BJ (cell line): ENCODE measurements around the gene ATG2A. TPM values are rescaled to one million over a fixed set of nuclear protein-coding genes. Genes with fewer than 3 reads are reported as not detected.

Source experiments
- CTCF ChIA-PET: fragments of 350-600 bp; formaldehyde crosslinking; extraction: SDS; loops from one replicate; lab custom pipeline; 2021; ENCODE audit warnings: antibody characterized with exemption, inconsistent platforms; lab: Yijun Ruan, JAX
- POLR2A ChIA-PET: fragments of 300-600 bp; sonication (Branson Sonifier 250); formaldehyde crosslinking; extraction: SDS; loops from one replicate; lab custom pipeline; 2021; ENCODE audit warnings: antibody characterized with exemption; lab: Charles Lee
- DNase-seq: peaks from one replicate; pipeline ENCODE4 v3.0.0-alpha.2; 2011; ENCODE audit warnings: low read depth
- H3K27me3 ChIP-seq: 2 replicates; pipeline ENCODE4 v1.6.0; 2011; ENCODE audit warnings: low read length; ENCODE audit not compliant: control insufficient read depth, insufficient read depth
- H3K36me3 ChIP-seq: 2 replicates; pipeline ENCODE4 v1.5.1; 2011; ENCODE audit warnings: low read length; ENCODE audit not compliant: control insufficient read depth, insufficient read depth
- H3K4me3 ChIP-seq: 2 replicates; pipeline ENCODE4 v1.5.1; 2011; ENCODE audit warnings: low read depth, mild to moderate bottlenecking, control low read depth, low read length
- polyA plus RNA-seq: library from polyadenylated mRNA; depleted of rRNA; stranded (reverse); fragments of >200 nt; gene quantifications from 2 replicates; pipeline ENCODE4 v1.2.3, GENCODE V29; 2011
- TF ChIP-seq, protein P1 (sequence below): IDR thresholded peaks from 2 replicates; pipeline ENCODE4 v1.5.1; 2011; ENCODE audit warnings: low read depth, mild to moderate bottlenecking, control low read depth, inconsistent platforms, low read length, moderate library complexity; ENCODE audit not compliant: insufficient read depth

The ATG2A gene
- polyA plus RNA-seq, 1 experiment, result 7.0 TPM

DNA sequence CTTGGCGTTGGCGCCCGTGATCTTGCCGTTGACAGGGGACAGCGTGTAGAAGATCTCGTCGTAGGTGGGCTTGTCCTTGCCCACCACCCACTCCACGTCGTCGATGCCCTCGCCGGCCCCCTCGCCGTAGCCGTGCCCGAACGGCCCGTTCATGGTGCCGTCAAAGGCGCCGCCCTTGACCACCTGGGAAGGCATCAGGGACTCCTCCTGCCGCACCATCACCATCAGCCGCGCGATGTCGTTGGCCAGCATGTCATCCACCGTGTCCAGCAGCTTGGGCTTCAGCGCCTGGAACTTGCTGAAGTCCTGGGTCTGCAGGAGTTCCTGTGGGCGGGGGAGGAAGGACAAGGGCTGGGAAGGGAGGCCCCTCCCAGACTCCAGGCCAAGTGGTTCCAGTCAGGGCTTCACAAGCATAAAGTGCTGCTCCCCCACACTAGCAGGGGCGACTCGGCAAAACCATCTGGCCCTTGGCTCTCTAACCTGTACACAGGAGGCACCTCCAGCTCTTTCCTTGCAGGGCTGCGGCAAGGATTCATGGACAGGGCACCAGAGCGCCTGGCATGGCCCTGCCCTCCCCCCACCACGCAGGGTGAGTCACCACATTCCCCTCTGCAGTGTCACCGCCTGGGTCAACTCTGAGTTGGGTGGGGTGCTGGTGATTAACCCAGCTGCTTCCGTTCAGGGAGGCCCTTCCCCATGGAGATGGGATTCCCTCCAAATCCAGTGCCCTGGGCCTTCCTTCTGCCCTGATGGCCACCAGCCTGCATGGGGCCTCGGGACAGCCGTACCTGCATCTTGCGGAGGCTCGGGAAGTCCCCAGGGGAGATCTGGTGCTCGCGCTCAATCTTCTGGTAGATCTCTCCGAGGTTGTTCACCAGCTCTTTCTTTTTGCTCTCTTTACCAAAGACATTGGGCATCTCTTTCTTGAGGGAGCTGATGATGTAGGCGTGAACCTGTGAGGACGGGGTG lies 62.2 kb downstream of the ATG2A start:
- TF ChIP-seq, protein P1, sequence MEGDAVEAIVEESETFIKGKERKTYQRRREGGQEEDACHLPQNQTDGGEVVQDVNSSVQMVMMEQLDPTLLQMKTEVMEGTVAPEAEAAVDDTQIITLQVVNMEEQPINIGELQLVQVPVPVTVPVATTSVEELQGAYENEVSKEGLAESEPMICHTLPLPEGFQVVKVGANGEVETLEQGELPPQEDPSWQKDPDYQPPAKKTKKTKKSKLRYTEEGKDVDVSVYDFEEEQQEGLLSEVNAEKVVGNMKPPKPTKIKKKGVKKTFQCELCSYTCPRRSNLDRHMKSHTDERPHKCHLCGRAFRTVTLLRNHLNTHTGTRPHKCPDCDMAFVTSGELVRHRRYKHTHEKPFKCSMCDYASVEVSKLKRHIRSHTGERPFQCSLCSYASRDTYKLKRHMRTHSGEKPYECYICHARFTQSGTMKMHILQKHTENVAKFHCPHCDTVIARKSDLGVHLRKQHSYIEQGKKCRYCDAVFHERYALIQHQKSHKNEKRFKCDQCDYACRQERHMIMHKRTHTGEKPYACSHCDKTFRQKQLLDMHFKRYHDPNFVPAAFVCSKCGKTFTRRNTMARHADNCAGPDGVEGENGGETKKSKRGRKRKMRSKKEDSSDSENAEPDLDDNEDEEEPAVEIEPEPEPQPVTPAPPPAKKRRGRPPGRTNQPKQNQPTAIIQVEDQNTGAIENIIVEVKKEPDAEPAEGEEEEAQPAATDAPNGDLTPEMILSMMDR, result no peak
- Histone ChIP-seq H3K36me3 (peaks cover 25% of the 10 kb centered on the region), H3K4me3 (no peak overlapping the region), H3K27me3 (no peaks in the 10 kb centered on the region)
- DNase-seq, result no peak
- ChIA-PET CTCF (interaction anchor here (1.7 to 29.2 kb wide), 4 partner anchors 11 to 31 kb away, joined by 7 to 797 read pairs (median 14); partner anchors contain the start of genes CDC42BPG and EHD1), POLR2A (interaction anchor here (0.7 to 1.0 kb wide), 2 partner anchors 10 to 405 kb away, joined by 3 read pairs; no protein-coding TSS in a partner anchor)

DNA sequence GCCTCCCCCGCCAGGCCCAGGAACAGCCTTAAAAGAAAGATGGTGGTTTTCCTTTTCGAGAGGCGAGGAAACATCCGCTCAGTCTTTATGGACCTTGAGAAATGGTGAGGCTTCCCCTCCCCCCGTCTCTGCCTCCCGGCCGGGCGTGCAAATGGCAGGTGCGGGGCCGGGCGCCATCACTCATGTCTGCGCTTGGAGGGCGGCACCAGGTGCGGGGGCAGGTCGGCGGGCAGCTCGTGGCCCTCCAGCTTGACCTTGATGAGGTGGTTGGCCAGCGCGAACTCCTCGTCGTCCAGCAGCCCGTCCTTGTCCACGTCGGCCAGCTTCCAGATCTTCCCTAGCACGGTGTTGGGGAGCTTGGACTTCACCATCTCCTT lies 62.9 kb downstream of the ATG2A start:
- CTCF ChIA-PET, result interaction anchor here (1.7 to 29.2 kb wide), 4 partner anchors 10 to 32 kb away, joined by 7 to 797 read pairs (median 14); partner anchors contain the start of genes CDC42BPG and EHD1
- TF ChIP-seq, protein P1, result no peak
- Histone ChIP-seq H3K27me3 (no peaks in the 10 kb centered on the region), H3K4me3 (no peak overlapping the region), H3K36me3 (peaks cover 22% of the 10 kb centered on the region)
- POLR2A ChIA-PET, result no interaction called here
- DNase-seq, result no peak

DNA sequence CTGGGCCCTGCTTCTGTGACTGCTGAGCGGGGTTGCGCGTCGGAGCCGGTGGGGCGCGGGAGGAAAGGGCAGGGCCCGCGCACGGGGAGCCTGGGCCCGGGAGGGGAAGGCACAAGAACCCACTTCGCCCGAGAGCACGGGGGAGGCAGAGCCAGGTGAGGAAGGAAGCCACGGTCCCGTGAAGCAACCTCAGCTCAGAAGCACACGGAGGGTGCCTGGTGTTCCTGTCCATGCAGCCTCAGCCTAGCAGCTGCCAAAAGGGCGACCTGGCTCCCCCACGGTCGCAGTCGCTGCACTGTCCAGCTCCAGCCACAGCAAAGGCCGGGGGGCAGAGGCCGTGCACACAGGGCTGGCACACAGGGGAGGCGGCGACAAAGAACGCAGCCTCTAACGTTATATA lies 63.3 kb downstream of the ATG2A start:
- no peak for DNase-seq
- ChIA-PET CTCF (interaction anchor here (1.9 to 29.2 kb wide), 4 partner anchors 9 to 33 kb away, joined by 4 to 797 read pairs (median 13); partner anchors contain the start of genes CDC42BPG and EHD1), POLR2A (no interaction called here)
- peaks cover 19% of the 10 kb centered on the region for H3K36me3 ChIP-seq
- TF ChIP-seq, protein P1, result no peak
- H3K4me3 ChIP-seq, result no peak overlapping the region
- H3K27me3 ChIP-seq, result no peaks in the 10 kb centered on the region

DNA sequence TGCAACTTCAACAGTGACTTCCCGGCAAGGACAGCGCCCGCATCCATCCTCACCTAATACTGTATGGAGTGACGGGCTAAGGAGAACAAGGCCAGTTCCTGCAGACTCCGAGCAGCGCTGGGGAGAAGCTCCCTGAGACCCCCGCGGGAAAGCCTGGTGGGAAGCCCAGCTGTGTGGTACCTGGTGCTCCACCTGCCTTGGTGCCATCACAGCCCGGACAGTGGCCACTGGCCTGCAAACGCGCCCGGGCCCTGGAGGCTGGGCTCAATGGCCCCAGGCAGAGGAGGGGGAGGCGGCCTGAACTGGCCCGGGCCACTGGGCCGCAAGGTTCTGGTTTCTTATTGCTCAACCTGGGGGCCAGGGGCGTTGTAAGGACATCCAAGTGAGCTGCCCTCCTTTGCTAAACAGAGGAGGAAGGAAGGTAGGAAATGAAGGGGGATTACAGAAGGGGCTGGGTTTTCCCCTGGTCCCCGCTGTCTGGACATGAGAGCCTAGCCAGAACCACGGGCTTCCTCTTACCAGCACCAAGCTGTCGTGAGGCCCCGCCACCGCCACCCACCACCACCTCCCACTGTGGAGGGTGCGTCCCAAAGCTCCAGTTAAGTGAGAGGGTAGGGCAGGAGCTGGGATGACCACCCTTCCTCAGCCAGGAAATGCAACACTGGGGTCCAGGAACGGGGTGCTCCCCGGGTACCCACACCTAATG lies 64.1 kb downstream of the ATG2A start:
- CTCF ChIA-PET, result interaction anchor here (0.8 to 29.2 kb wide), 5 partner anchors 9 to 33 kb away, joined by 3 to 797 read pairs (median 5); partner anchors contain the start of genes CDC42BPG and EHD1
- Histone ChIP-seq H3K4me3 (no peak overlapping the region), H3K27me3 (no peaks in the 10 kb centered on the region), H3K36me3 (peaks cover 14% of the 10 kb centered on the region)
- TF ChIP-seq, protein P1, result no peak
- no peak for DNase-seq
- POLR2A ChIA-PET, result no interaction called here
